Measurements from ENCODE around the gene NDUFA7. TPM values are rescaled to one million over a fixed set of nuclear protein-coding genes. Genes with fewer than 3 reads are reported as not detected.

Gene NDUFA7
- total RNA-seq, 1 donor from 2014 or later, result 49.3 TPM

GRCh38 chr19:8332976-8333766 is 12.0 kb upstream of the NDUFA7 start:
- DNase-seq (ENCODE audit: low read depth), result no peak
- H3K27me3 ChIP-seq (ENCODE audit: insufficient read depth, low read length), result peaks cover 24% of the 10 kb centered on the region
- Mint-ChIP-seq H3K9me3 (ENCODE audit: unreplicated experiment) (peaks cover 1% of the 10 kb centered on the region), H3K27ac (ENCODE audit: unreplicated experiment) (no peak overlapping the region), H3K36me3 (ENCODE audit: low read depth, unreplicated experiment) (no peaks in the 10 kb centered on the region), H3K4me1 (ENCODE audit: low read depth, unreplicated experiment) (no peaks in the 10 kb centered on the region), H3K4me3 (ENCODE audit: unreplicated experiment) (no peak overlapping the region), H3K27me3 (ENCODE audit: low read depth, unreplicated experiment) (peaks cover 42% of the 10 kb centered on the region)
- H3K4me2 ChIP-seq (ENCODE audit: low read length), result no peak overlapping the region
- no peak overlapping the region for H2AFZ ChIP-seq (ENCODE audit: low read depth, low read length)
- H3K36me3 ChIP-seq (ENCODE audit: insufficient read depth, low read length), result no peaks in the 10 kb centered on the region
- H3K9ac ChIP-seq (ENCODE audit: low read length), result no peak overlapping the region
- H4K20me1 ChIP-seq (ENCODE audit: insufficient read depth, low read length), result peaks cover 3% of the 10 kb centered on the region
- no peak overlapping the region for H3K27ac ChIP-seq (ENCODE audit: low read depth, low read length)
- FAIRE-seq, result no peak
- H3K79me2 ChIP-seq (ENCODE audit: insufficient read depth, low read length), result no peaks in the 10 kb centered on the region
- no peak for TF ChIP-seq EZH2 (IDR thresholded peaks at IDR 0.05; ENCODE audit: insufficient read depth, low read length)
- no peak for TF ChIP-seq CTCF (IDR thresholded peaks at IDR 0.05; ENCODE audit: insufficient read depth, low read depth, low read length)
- H3K9me3 ChIP-seq (ENCODE audit: insufficient read depth, low read depth, low read length), result no peaks in the 10 kb centered on the region
- H3K4me1 ChIP-seq (ENCODE audit: insufficient read depth, low read length), result no peaks in the 10 kb centered on the region
- no peak overlapping the region for H3K4me3 ChIP-seq (ENCODE audit: insufficient read depth, low read depth, low read length)

- H3K9me3 ChIP-seq (ENCODE audit: insufficient read depth, low read depth, low read length), result peaks cover 5% of the 10 kb centered on the region
- TF ChIP-seq CTCF (IDR thresholded peaks at IDR 0.05; ENCODE audit: insufficient read depth, low read depth, low read length), result no peak
- DNase-seq (ENCODE audit: low read depth) (no peak), FAIRE-seq (no peak)
- H4K20me1 ChIP-seq (ENCODE audit: insufficient read depth, low read length), result peaks cover 3% of the 10 kb centered on the region
- no peak overlapping the region for H2AFZ ChIP-seq (ENCODE audit: low read depth, low read length)
- no peak overlapping the region for H3K27ac ChIP-seq (ENCODE audit: low read depth, low read length)
- Mint-ChIP-seq H3K27me3 (ENCODE audit: low read depth, unreplicated experiment) (peaks cover 33% of the 10 kb centered on the region), H3K9me3 (ENCODE audit: unreplicated experiment) (peaks cover 7% of the 10 kb centered on the region), H3K27ac (ENCODE audit: unreplicated experiment) (no peak overlapping the region), H3K36me3 (ENCODE audit: low read depth, unreplicated experiment) (peaks cover 4% of the 10 kb centered on the region), H3K4me3 (ENCODE audit: unreplicated experiment) (no peak overlapping the region), H3K4me1 (ENCODE audit: low read depth, unreplicated experiment) (no peaks in the 10 kb centered on the region)
- H3K9ac ChIP-seq (ENCODE audit: low read length), result no peak overlapping the region
- H3K27me3 ChIP-seq (ENCODE audit: insufficient read depth, low read length), result peaks cover 24% of the 10 kb centered on the region
- no peak overlapping the region for H3K4me2 ChIP-seq (ENCODE audit: low read length)
- no peaks in the 10 kb centered on the region for H3K79me2 ChIP-seq (ENCODE audit: insufficient read depth, low read length)
- no peaks in the 10 kb centered on the region for H3K36me3 ChIP-seq (ENCODE audit: insufficient read depth, low read length)
- H3K4me1 ChIP-seq (ENCODE audit: insufficient read depth, low read length), result no peaks in the 10 kb centered on the region
- no peak overlapping the region for H3K4me3 ChIP-seq (ENCODE audit: insufficient read depth, low read depth, low read length)
Measured at GRCh38 chr19:8331263-8331845, 10.2 kb upstream of the NDUFA7 start.

- H3K27ac Mint-ChIP-seq (ENCODE audit: unreplicated experiment), result no peak overlapping the region
- H3K4me1 Mint-ChIP-seq (ENCODE audit: low read depth, unreplicated experiment), result no peaks in the 10 kb centered on the region
- Histone ChIP-seq H3K27ac (ENCODE audit: low read depth, low read length) (no peak overlapping the region), H3K4me2 (ENCODE audit: low read length) (no peak overlapping the region), H3K27me3 (ENCODE audit: insufficient read depth, low read length) (peaks cover 18% of the 10 kb centered on the region), H3K4me1 (ENCODE audit: insufficient read depth, low read length) (no peaks in the 10 kb centered on the region), H4K20me1 (ENCODE audit: insufficient read depth, low read length) (peaks cover 3% of the 10 kb centered on the region), H3K36me3 (ENCODE audit: insufficient read depth, low read length) (no peaks in the 10 kb centered on the region), H3K9me3 (ENCODE audit: insufficient read depth, low read depth, low read length) (peaks cover 5% of the 10 kb centered on the region), H3K4me3 (ENCODE audit: insufficient read depth, low read depth, low read length) (no peak overlapping the region), H3K79me2 (ENCODE audit: insufficient read depth, low read length) (no peaks in the 10 kb centered on the region), H2AFZ (ENCODE audit: low read depth, low read length) (no peak overlapping the region), H3K9ac (ENCODE audit: low read length) (no peak overlapping the region)
- no peak for DNase-seq (ENCODE audit: low read depth)
- H3K36me3 Mint-ChIP-seq (ENCODE audit: low read depth, unreplicated experiment), result peaks cover 6% of the 10 kb centered on the region
- FAIRE-seq, result no peak
- peaks cover 7% of the 10 kb centered on the region for H3K9me3 Mint-ChIP-seq (ENCODE audit: unreplicated experiment)
- H3K27me3 Mint-ChIP-seq (ENCODE audit: low read depth, unreplicated experiment), result peaks cover 27% of the 10 kb centered on the region
- no peak overlapping the region for H3K4me3 Mint-ChIP-seq (ENCODE audit: unreplicated experiment)
- no peak for TF ChIP-seq CTCF (IDR thresholded peaks at IDR 0.05; ENCODE audit: insufficient read depth, low read depth, low read length)
- no peak for TF ChIP-seq EZH2 (IDR thresholded peaks at IDR 0.05; ENCODE audit: insufficient read depth, low read length)
Measured at GRCh38 chr19:8329996-8330395, 8.8 kb upstream of the NDUFA7 start.
